Uterus (tissue), 4 donors: ENCODE measurements around the gene SLC35F1. TPM values are rescaled to one million over a fixed set of nuclear protein-coding genes. Genes with fewer than 3 reads are reported as not detected.

Experiments
- DNase-seq, 2 donors: peaks; one replicate each; pipeline ENCODE4 v3.0.0-alpha.2; 2019 to 2020
- H3K27ac ChIP-seq, 2 donors: fragments of 200-600 bp; sonication (generic); 1 replicate in 1 of 2; 2 replicates in 1 of 2; pipeline ENCODE4 v1.5.1; 2016 to 2018
- H3K27me3 ChIP-seq, 2 donors: fragments of 200-600 bp; sonication (generic); one replicate each; pipeline ENCODE4 v1.5.1; 2018 to 2019; ENCODE audit warnings: control low read depth in 1 of 2
- H3K36me3 ChIP-seq, 2 donors: fragments of 200-600 bp; sonication (generic); one replicate each; pipeline ENCODE4 v1.5.1; 2019; ENCODE audit warnings: control low read depth in 1 of 2
- H3K4me1 ChIP-seq, 2 donors: fragments of 200-600 bp; sonication (generic); one replicate each; pipeline ENCODE4 v1.5.1; 2018 to 2019; ENCODE audit warnings: control low read depth in 1 of 2
- H3K4me3 ChIP-seq, 2 donors: fragments of 200-600 bp; sonication (generic); 1 replicate in 1 of 2; 2 replicates in 1 of 2; pipeline ENCODE4 v1.5.1; 2018 to 2019; ENCODE audit warnings: mild to moderate bottlenecking in 1 of 2
- H3K9me3 ChIP-seq, 2 donors: fragments of 200-600 bp; sonication (generic); one replicate each; pipeline ENCODE4 v1.5.1; 2019; ENCODE audit warnings: control low read depth in 1 of 2
- CTCF ChIP-seq, 4 experiments: fragments of 200-600 bp in 2 of 4; fragments of 450-650 bp in 2 of 4; sonication (generic) in 2 of 4; IDR thresholded peaks; one replicate each; pipeline ENCODE4 v1.5.1; 2016 to 2019; ENCODE audit warnings: antibody characterized with exemption in 4 of 4, mild to moderate bottlenecking in 2 of 4, moderate library complexity in 1 of 4
- POLR2A ChIP-seq, 2 donors: fragments of 450-650 bp; IDR thresholded peaks; one replicate each; pipeline ENCODE4 v1.6.1; 2016; ENCODE audit warnings: antibody characterized with exemption in 2 of 2, mild to moderate bottlenecking in 1 of 2, moderate library complexity in 1 of 2
- intact Hi-C: fragments of 100-400 bp; cut with DNase I; formaldehyde crosslinking; loops from one replicate; pipeline ENCODE4 v1.15.1; 2023; ENCODE audit warnings: low total_unique reads
- total RNA-seq, 4 donors: library from RNA; depleted of rRNA in 3 of 4; stranded (reverse); fragments of >200 nt in 3 of 4; gene quantifications; one replicate each; pipeline versions ENCODE4 v1.1.0 to v1.2.4, GENCODE V29; 2014 to 2023
- donor health status: DM: yes; HTN: yes; CAD: no.

Gene SLC35F1
- total RNA-seq, 4 donors from 2014 or later = 1.0 to 12.1 (median 9.7) TPM

- H3K27me3 ChIP-seq = no peaks in the 10 kb centered on the region
- H3K9me3 ChIP-seq = no peaks in the 10 kb centered on the region
- no peak for DNase-seq
- H3K4me1 ChIP-seq = no peaks in the 10 kb centered on the region
- H3K4me3 ChIP-seq = no peak overlapping the region
- no peak for TF ChIP-seq CTCF (IDR thresholded peaks at IDR 0.05)
- TF ChIP-seq POLR2A (IDR thresholded peaks at IDR 0.05) = no peak
- no peaks in the 10 kb centered on the region for H3K36me3 ChIP-seq
- H3K27ac ChIP-seq = no peak overlapping the region
- intact Hi-C loops = no loop called here
Measured at GRCh38 chr6:118200160-118200559, 293.1 kb downstream of the SLC35F1 start.

GRCh38 chr6:118202517-118202916 is 295.5 kb downstream of the SLC35F1 start:
- Histone ChIP-seq H3K27ac (no peak overlapping the region), H3K9me3 (no peaks in the 10 kb centered on the region), H3K4me3 (no peak overlapping the region), H3K36me3 (no peaks in the 10 kb centered on the region), H3K27me3 (no peaks in the 10 kb centered on the region), H3K4me1 (no peaks in the 10 kb centered on the region)
- TF ChIP-seq POLR2A (IDR thresholded peaks at IDR 0.05) (no peak), CTCF (IDR thresholded peaks at IDR 0.05) (no peak)
- no peak for DNase-seq
- intact Hi-C loops = no loop called here

GRCh38 chr6:118203545-118203944 is 296.5 kb downstream of the SLC35F1 start:
- TF ChIP-seq POLR2A (IDR thresholded peaks at IDR 0.05) (no peak), CTCF (IDR thresholded peaks at IDR 0.05) (no peak)
- intact Hi-C loops = no loop called here
- no peak for DNase-seq
- H3K36me3 ChIP-seq = no peaks in the 10 kb centered on the region
- no peaks in the 10 kb centered on the region for H3K4me1 ChIP-seq
- H3K4me3 ChIP-seq = no peak overlapping the region
- no peaks in the 10 kb centered on the region for H3K9me3 ChIP-seq
- H3K27ac ChIP-seq = no peak overlapping the region
- H3K27me3 ChIP-seq = no peaks in the 10 kb centered on the region

GRCh38 chr6:118206221-118206620 is 299.2 kb downstream of the SLC35F1 start:
- Histone ChIP-seq H3K36me3 (no peaks in the 10 kb centered on the region), H3K27ac (no peak overlapping the region), H3K9me3 (no peaks in the 10 kb centered on the region), H3K27me3 (no peaks in the 10 kb centered on the region), H3K4me3 (no peak overlapping the region), H3K4me1 (no peaks in the 10 kb centered on the region)
- no peak for TF ChIP-seq POLR2A (IDR thresholded peaks at IDR 0.05)
- TF ChIP-seq CTCF (IDR thresholded peaks at IDR 0.05) = no peak
- intact Hi-C loops = no loop called here
- DNase-seq = no peak

GRCh38 chr6:118207947-118208346 is 300.9 kb downstream of the SLC35F1 start:
- Histone ChIP-seq H3K4me1 (no peaks in the 10 kb centered on the region), H3K4me3 (no peak overlapping the region), H3K27ac (no peak overlapping the region), H3K36me3 (no peaks in the 10 kb centered on the region), H3K9me3 (no peaks in the 10 kb centered on the region), H3K27me3 (no peaks in the 10 kb centered on the region)
- intact Hi-C loops = no loop called here
- no peak for TF ChIP-seq CTCF (IDR thresholded peaks at IDR 0.05)
- no peak for TF ChIP-seq POLR2A (IDR thresholded peaks at IDR 0.05)
- DNase-seq = no peak
